HepG2 (cell line): ENCODE data around the gene CRLF1. TPM values are rescaled to one million over a fixed set of nuclear protein-coding genes. Genes with fewer than 3 reads are reported as not detected.

Experiments used
- ATAC-seq: fragments of 200-7000 bp; cut with Tn5 transposase; 3 replicates; pipeline ENCODE4 v1.9.1; 2020; ENCODE audit warnings: mild to moderate bottlenecking, moderate library complexity
- BruUV-seq: library from RNA; stranded (reverse); fragments of 400-500 nt; replicated peaks from 2 replicates; lab custom pipeline; 2021; lab: Mats Ljungman, UMichigan
- CTCF ChIA-PET: fragments of 300-600 bp; formaldehyde crosslinking; extraction: SDS; loops from one replicate; lab custom pipeline; 2021; ENCODE audit warnings: low total read pairs, inconsistent platforms, low intra/inter-chr PET ratio; lab: Yijun Ruan, JAX
- POLR2A ChIA-PET: fragments of 350-600 bp; sonication (Branson Sonifier 250); formaldehyde crosslinking; loops from one replicate; lab custom pipeline; 2020; ENCODE audit warnings: antibody characterized with exemption, inconsistent platforms; lab: Yijun Ruan, JAX
- DNase-seq: peaks from one replicate; pipeline ENCODE4 v3.0.0-alpha.2; 2015; ENCODE audit warnings: low spot score
- FAIRE-seq: peaks from 3 replicates; lab custom pipeline; 2011; peaks lifted over from hg19 to GRCh38; lab: Jason Lieb, UNC
- H2AFZ ChIP-seq: one replicate; pipeline ENCODE4 v1.6.1; 2011; ENCODE audit warnings: low read length, inconsistent platforms
- H3K27ac ChIP-seq: fragments of 300-600 bp; 3 replicates; pipeline ENCODE4 v1.8.0; 2011; ENCODE audit warnings: mixed run types, mild to moderate bottlenecking, mixed read lengths, low read length, inconsistent platforms; ENCODE audit not compliant: insufficient read depth; ENCODE audit errors: extremely low read length
- H3K27me3 ChIP-seq, 2 experiments: fragments of 200-600 bp in 1 of 2; 2 replicates in 1 of 2; 3 replicates in 1 of 2; pipeline versions ENCODE4 v1.6.0 to v1.8.0; 2011; ENCODE audit warnings: low read length in 2 of 2, mild to moderate bottlenecking in 2 of 2, moderate library complexity in 2 of 2, inconsistent platforms in 1 of 2; ENCODE audit not compliant: insufficient read depth in 2 of 2, control insufficient read depth in 1 of 2
- H3K36me3 ChIP-seq, 2 experiments: fragments of 200-600 bp in 1 of 2; replicated peaks in 1 of 2; 2 replicates in 1 of 2; 3 replicates in 1 of 2; pipeline versions ENCODE4 v1.5.1 to v1.8.0; 2011; ENCODE audit warnings: low read length in 2 of 2, inconsistent platforms in 1 of 2; ENCODE audit not compliant: insufficient read depth in 2 of 2, control insufficient read depth in 1 of 2
- H3K4me1 ChIP-seq: 2 replicates; pipeline ENCODE4 v1.5.1; 2012; ENCODE audit warnings: low read length, inconsistent platforms; ENCODE audit not compliant: insufficient read depth
- H3K4me2 ChIP-seq: 2 replicates; pipeline ENCODE4 v1.6.0; 2011; ENCODE audit warnings: low read depth, low read length, inconsistent platforms
- H3K4me3 ChIP-seq, 3 experiments: fragments of 200-600 bp in 1 of 3; sonication (generic), shearing (Covaris generic) in 1 of 3; replicated peaks in 1 of 3; 2 replicates each; pipeline ENCODE4 v1.5.1; 2011 to 2016; ENCODE audit warnings: low read length in 3 of 3, inconsistent platforms in 2 of 3, low read depth in 2 of 3, mild to moderate bottlenecking in 2 of 3, control low read depth in 1 of 3, mixed read lengths in 1 of 3; ENCODE audit not compliant: insufficient read depth in 1 of 3
- H3K79me2 ChIP-seq: one replicate; pipeline ENCODE4 v1.6.1; 2011; ENCODE audit warnings: low read length, inconsistent platforms; ENCODE audit not compliant: insufficient read depth
- H3K9ac ChIP-seq: 2 replicates; pipeline ENCODE4 v1.6.0; 2011; ENCODE audit warnings: mild to moderate bottlenecking, low read depth, low read length, inconsistent platforms; ENCODE audit not compliant: insufficient read depth
- H3K9me3 ChIP-seq: 2 replicates; pipeline ENCODE4 v1.5.1; 2012; ENCODE audit warnings: mild to moderate bottlenecking, low read length
- H4K20me1 ChIP-seq: 2 replicates; pipeline ENCODE4 v1.6.0; 2011; ENCODE audit warnings: inconsistent platforms, mild to moderate bottlenecking, low read length, moderate library complexity; ENCODE audit not compliant: insufficient read depth
- CREM ChIP-seq, 2 experiments: sonication (generic) in 1 of 2; formaldehyde crosslinking in 1 of 2; IDR thresholded peaks; 2 replicates each; pipeline versions ENCODE4 v1.4.0 to v1.6.1; 2016 to 2020; ENCODE audit warnings: antibody characterized with exemption in 1 of 2, mild to moderate bottlenecking in 1 of 2, missing genetic modification reagents in 1 of 2
- DNMT3B ChIP-seq: conservative IDR thresholded peaks from 2 replicates; pipeline ENCODE4 v1.6.1; 2016; ENCODE audit warnings: missing biosample characterization, control low read depth
- MAFF ChIP-seq: IDR thresholded peaks from 2 replicates; pipeline ENCODE4 v1.6.1; 2011; ENCODE audit warnings: low read depth, low read length, improper control_type of control experiment
- MIXL1 ChIP-seq: IDR thresholded peaks from 2 replicates; pipeline ENCODE4 v1.6.1; 2016
- NKX3-1 ChIP-seq: sonication (generic); formaldehyde crosslinking; IDR thresholded peaks from 2 replicates; pipeline ENCODE4 v1.5.0; 2020; ENCODE audit warnings: missing genetic modification reagents
- RERE ChIP-seq: IDR thresholded peaks from 2 replicates; pipeline ENCODE4 v1.6.1; 2016; ENCODE audit warnings: low read depth, missing genetic modification reagents, missing compliant biosample characterization
- SETDB1 ChIP-seq: sonication (generic); formaldehyde crosslinking; IDR thresholded peaks from 2 replicates; pipeline ENCODE4 v1.5.1; 2020; ENCODE audit warnings: missing genetic modification reagents, mild to moderate bottlenecking, borderline replicate concordance
- TEAD3 ChIP-seq: optimal IDR thresholded peaks from 2 replicates; pipeline ENCODE3; 2016; ENCODE audit warnings: borderline replicate concordance
- TGIF2 ChIP-seq: IDR thresholded peaks from 2 replicates; pipeline ENCODE4 v1.6.1; 2016; ENCODE audit warnings: control low read depth, missing compliant biosample characterization
- TSC22D2 ChIP-seq: sonication (generic); formaldehyde crosslinking; IDR thresholded peaks from 2 replicates; pipeline ENCODE4 v1.5.1; 2020; ENCODE audit warnings: missing genetic modification reagents, mild to moderate bottlenecking, borderline replicate concordance
- ZNF136 ChIP-seq: sonication (generic); formaldehyde crosslinking; IDR thresholded peaks from 2 replicates; pipeline ENCODE4 v1.8.1; 2022; ENCODE audit warnings: low read depth, mild to moderate bottlenecking, moderate library complexity, missing genetic modification reagents
- WGBS: methylation state at CpG from one replicate; pipeline ENCODE4 v1.1.6; 2017; ENCODE audit warnings: low lambda C conversion rate; 5-methylcytosine and 5-hydroxymethylcytosine counted together
- in situ Hi-C: cut with HindIII; loops from 2 replicates; pipeline ENCODE4 v1.10.0; 2017; ENCODE audit warnings: low pct_unique_long_range_greater_than_20kb; ENCODE audit not compliant: extremely low pct_ligation_motif_present
- intact Hi-C: fragments of 100-400 bp; cut with micrococcal nuclease; formaldehyde crosslinking; loops from one replicate; pipeline ENCODE4 v1.10.0; 2022; ENCODE audit not compliant: unreplicated experiment
- polyA plus RNA-seq, 8 experiments: library from polyadenylated mRNA; depleted of rRNA in 3 of 8; stranded (reverse) in 7 of 8; unstranded in 1 of 8; fragments of >200 nt; fragmentation: Illumina TruSeq in 4 of 8; extraction: Trizol in 4 of 8; gene quantifications; 2 replicates each; pipeline versions ENCODE4 v1.2.1 to v1.2.3, GENCODE V29; 2011 to 2016; ENCODE audit warnings: low read depth in 4 of 8, missing spikeins in 1 of 8, mixed read lengths in 1 of 8; ENCODE audit not compliant: insufficient read depth in 1 of 8
- total RNA-seq, 5 experiments: library from RNA; depleted of rRNA; stranded (reverse); fragments of >200 nt; fragmentation: Illumina TruSeq; extraction: Trizol; gene quantifications; 2 replicates each; pipeline ENCODE4 v1.2.3, GENCODE V29; 2016; ENCODE audit warnings: low read depth in 1 of 5
- TF ChIP-seq, protein P1 (sequence below): sonication (generic); formaldehyde crosslinking; IDR thresholded peaks from 2 replicates; pipeline ENCODE4 v1.5.1; 2020; ENCODE audit warnings: mild to moderate bottlenecking, missing genetic modification reagents, moderate library complexity
- TF ChIP-seq, protein P2 (sequence below): sonication (generic); formaldehyde crosslinking; IDR thresholded peaks from 2 replicates; pipeline ENCODE4 v1.4.0; 2020; ENCODE audit warnings: missing genetic modification reagents, borderline replicate concordance

The CRLF1 gene
- total and polyA plus RNA-seq, 2 of the 13 experiments (the other 11 are each of a cell fraction or from before 2014, with no cell fraction given), result 217 to 296 TPM

DNA sequence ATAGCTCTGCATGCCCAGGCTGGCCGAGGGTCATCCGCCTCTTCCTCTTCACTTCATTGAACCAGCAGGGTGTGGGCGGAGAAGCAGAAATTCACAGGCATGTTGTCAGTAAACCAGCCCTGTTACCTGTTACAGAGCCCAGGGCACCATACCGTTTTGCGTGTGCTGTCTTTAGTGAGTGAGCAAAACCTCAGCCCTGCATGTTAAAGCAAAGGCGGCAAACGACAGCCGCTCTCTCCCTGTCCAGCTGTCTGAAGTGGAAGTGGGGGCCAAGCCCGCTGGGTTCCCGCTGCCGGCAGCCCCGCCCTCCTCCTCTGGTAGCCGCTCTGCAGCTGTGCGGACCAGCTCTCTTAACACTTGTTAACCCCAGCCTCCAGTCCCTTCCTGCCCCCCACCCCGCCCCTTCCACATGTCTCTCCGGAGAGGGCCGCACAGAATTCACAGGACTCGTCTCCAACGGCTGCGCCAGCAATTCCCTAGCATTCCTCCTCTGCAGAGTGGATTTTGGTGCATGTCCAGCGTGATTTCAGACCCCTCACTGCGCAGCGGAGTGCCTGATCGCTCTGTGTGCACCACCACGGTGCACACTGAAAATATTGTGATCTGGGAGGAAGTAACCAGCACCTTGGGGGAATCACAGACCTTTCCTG is 42.9 kb upstream of the CRLF1 start:
- no peak for DNase-seq
- no peak overlapping the region for H2AFZ ChIP-seq
- no peak overlapping the region for H3K4me2 ChIP-seq
- H3K79me2 ChIP-seq, result peaks cover 2% of the 10 kb centered on the region
- no peaks in the 10 kb centered on the region for H4K20me1 ChIP-seq
- H3K4me3 ChIP-seq, result no peak overlapping the region
- H3K27me3 ChIP-seq, result no peaks in the 10 kb centered on the region
- FAIRE-seq, result no peak
- POLR2A ChIA-PET, result no interaction called here
- CTCF ChIA-PET, result no interaction called here
- no peaks in the 10 kb centered on the region; a peak in 1 of 5 replicates for H3K36me3 ChIP-seq
- ATAC-seq, result no peak
- H3K4me1 ChIP-seq, result peaks cover 4% of the 10 kb centered on the region; the same call in 1 of the 2 replicates
- no peaks in the 10 kb centered on the region for H3K9me3 ChIP-seq
- 96% methylated on average over 23 of the region's 25 CpGs for WGBS
- no peak overlapping the region for H3K27ac ChIP-seq
- BruUV-seq, result no TSS peak
- in situ Hi-C loops (no loop called here), intact Hi-C loops (no loop called here)
- no peak overlapping the region for H3K9ac ChIP-seq
- TF ChIP-seq TEAD3 (CRISPR knock-in tag), result no peak
- no peak for TF ChIP-seq ZNF136 (CRISPR knock-in tag)
- TF ChIP-seq, protein P1, sequence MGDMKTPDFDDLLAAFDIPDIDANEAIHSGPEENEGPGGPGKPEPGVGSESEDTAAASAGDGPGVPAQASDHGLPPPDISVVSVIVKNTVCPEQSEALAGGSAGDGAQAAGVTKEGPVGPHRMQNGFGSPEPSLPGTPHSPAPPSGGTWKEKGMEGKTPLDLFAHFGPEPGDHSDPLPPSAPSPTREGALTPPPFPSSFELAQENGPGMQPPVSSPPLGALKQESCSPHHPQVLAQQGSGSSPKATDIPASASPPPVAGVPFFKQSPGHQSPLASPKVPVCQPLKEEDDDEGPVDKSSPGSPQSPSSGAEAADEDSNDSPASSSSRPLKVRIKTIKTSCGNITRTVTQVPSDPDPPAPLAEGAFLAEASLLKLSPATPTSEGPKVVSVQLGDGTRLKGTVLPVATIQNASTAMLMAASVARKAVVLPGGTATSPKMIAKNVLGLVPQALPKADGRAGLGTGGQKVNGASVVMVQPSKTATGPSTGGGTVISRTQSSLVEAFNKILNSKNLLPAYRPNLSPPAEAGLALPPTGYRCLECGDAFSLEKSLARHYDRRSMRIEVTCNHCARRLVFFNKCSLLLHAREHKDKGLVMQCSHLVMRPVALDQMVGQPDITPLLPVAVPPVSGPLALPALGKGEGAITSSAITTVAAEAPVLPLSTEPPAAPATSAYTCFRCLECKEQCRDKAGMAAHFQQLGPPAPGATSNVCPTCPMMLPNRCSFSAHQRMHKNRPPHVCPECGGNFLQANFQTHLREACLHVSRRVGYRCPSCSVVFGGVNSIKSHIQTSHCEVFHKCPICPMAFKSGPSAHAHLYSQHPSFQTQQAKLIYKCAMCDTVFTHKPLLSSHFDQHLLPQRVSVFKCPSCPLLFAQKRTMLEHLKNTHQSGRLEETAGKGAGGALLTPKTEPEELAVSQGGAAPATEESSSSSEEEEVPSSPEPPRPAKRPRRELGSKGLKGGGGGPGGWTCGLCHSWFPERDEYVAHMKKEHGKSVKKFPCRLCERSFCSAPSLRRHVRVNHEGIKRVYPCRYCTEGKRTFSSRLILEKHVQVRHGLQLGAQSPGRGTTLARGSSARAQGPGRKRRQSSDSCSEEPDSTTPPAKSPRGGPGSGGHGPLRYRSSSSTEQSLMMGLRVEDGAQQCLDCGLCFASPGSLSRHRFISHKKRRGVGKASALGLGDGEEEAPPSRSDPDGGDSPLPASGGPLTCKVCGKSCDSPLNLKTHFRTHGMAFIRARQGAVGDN, result no peak
- no peak for TF ChIP-seq DNMT3B (CRISPR knock-in tag)
- no peak for TF ChIP-seq SETDB1 (CRISPR knock-in tag)
- TF ChIP-seq CREM (IDR thresholded peaks at IDR 0.05), result no peak
- TF ChIP-seq CREM (CRISPR knock-in tag; IDR thresholded peaks at IDR 0.05), result no peak
- TF ChIP-seq MAFF, result no peak
- no peak for TF ChIP-seq MIXL1
- no peak for TF ChIP-seq NKX3-1 (CRISPR knock-in tag)
- TF ChIP-seq TSC22D2, result no peak
- TF ChIP-seq, protein P2, sequence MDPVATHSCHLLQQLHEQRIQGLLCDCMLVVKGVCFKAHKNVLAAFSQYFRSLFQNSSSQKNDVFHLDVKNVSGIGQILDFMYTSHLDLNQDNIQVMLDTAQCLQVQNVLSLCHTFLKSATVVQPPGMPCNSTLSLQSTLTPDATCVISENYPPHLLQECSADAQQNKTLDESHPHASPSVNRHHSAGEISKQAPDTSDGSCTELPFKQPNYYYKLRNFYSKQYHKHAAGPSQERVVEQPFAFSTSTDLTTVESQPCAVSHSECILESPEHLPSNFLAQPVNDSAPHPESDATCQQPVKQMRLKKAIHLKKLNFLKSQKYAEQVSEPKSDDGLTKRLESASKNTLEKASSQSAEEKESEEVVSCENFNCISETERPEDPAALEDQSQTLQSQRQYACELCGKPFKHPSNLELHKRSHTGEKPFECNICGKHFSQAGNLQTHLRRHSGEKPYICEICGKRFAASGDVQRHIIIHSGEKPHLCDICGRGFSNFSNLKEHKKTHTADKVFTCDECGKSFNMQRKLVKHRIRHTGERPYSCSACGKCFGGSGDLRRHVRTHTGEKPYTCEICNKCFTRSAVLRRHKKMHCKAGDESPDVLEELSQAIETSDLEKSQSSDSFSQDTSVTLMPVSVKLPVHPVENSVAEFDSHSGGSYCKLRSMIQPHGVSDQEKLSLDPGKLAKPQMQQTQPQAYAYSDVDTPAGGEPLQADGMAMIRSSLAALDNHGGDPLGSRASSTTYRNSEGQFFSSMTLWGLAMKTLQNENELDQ (CRISPR knock-in tag), result no peak
- TF ChIP-seq TGIF2 (CRISPR knock-in tag), result no peak
- no peak for TF ChIP-seq RERE (CRISPR knock-in tag)
